Fibroblast of the conjunctiva (primary cell): Measurements from ENCODE around the gene HECTD3.
"Not testable (repeated sequence)": the region's sequence is repeated elsewhere in the genome, so short reads cannot be mapped to it uniquely, and the experiment has no call there.

Experiments used
- DNase-seq: peaks from one replicate; pipeline ENCODE4 v3.0.0-alpha.2; 2010; ENCODE audit warnings: low read depth

HECTD3 gene

DNA sequence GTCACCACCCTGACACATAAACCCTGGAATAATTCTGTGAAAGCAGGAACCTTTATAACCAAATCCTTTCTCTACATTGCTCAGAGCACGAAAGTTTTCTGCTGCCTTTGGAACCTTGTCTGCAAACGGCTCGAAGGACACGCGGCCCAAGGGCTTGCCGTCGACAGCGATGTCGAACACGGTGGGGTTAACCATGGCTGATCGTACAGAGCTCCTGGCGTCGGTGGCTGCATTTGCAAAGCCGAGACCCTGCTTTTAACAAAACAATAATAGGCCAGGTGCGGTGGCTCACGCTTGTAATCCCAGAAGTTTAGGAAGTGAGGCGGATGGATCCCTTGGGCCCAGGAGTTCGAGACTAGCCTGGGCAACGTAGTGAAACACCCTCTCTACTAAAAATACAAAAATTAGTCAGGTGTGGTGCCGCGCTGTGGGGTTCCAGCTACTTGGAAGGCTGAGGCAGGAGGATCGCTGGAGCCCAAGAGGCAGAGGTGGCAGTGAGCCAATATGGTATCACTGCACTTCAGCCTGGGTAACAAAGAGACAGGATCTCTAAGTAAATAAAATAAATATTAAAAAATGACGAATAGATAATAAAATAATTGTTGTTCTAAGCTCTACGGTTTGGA lies 22.5 kb downstream of the HECTD3 start:
- DNase-seq: no peak

DNA sequence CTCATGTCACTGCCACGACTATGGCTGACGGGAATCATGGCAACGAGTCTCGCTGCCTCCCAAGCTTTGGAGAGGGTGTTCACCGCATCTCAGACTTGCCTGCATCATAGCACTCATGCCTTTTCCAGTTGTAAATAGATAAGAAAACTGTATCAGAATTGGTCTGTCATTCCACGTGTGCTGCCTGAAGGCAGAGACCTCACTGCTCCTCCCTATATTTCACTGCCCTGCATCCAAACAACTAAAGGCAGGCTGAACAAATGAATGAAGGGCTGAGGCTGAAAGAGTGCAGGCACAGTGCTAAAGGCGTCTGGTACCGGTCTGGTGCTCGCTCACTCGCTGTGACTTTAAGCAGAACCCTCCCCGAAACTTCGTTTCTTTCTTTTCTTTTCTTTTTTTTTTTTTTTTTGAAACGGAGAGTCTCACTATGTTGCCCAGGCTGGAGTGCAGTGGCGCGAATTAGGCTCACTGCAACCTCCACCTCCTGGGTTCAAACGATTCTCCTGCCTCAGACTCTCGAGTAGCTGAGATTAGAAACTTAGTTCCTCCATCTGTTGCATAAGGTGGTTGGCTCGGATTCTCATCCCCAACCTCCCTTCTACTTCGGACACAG lies 25.3 kb downstream of the HECTD3 start:
- no peak for DNase-seq

DNA sequence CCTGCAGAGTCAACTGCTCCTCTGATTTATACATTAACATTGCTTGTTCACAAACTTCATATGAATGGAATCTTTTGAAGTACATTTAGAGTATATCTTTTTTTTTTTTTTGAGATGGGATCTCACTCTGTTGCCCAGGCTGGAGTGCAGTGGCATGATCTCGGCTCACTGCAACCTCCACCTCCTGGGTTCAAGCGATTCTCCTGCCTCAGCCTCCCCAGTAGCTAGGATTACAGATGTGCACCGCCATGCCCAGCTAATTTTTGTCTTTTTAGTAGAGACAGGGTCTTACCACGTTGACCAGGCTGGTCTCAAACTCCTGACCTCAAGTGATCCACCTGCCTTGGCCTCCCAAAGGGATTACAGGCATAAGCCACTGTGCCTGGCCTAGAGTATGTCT lies 33.8 kb downstream of the HECTD3 start:
- not testable (repeated sequence) for DNase-seq

DNA sequence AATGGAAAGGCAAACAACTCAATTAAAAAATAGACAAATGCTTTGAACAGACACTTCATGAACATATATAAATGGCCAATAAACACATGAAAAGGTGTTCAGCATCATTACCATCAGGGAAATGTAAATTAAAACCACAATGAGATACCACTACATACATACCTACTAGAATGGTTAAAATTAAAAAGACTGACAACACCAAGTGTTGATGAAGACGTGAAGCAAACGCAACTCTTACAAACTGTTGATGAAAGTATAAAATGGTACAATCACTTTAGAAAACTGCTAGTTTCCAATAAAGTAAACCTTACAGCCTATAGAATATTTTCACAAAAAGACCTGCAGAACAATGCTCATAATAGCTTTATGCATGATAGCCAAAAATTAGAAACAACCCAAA lies 34.9 kb downstream of the HECTD3 start:
- DNase-seq: no peak

DNA sequence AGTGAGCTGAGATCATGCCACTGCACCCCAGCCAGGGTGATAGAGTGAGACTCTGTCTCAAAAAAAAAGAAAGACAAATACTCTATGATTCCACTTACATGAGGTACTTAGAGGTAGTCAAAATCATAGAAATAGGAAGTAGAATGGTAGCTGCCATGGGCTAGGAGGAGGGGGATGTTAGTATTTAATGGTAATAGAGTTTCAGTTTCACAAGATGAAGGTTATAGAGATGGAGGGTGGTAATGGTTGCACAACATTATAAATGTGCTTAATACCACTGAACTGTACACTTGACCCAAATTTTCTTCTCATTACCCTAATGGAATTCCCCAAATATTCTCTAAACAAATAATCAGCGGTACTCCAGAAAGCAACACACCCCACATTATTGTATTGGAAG lies 37.5 kb downstream of the HECTD3 start:
- no peak for DNase-seq

DNA sequence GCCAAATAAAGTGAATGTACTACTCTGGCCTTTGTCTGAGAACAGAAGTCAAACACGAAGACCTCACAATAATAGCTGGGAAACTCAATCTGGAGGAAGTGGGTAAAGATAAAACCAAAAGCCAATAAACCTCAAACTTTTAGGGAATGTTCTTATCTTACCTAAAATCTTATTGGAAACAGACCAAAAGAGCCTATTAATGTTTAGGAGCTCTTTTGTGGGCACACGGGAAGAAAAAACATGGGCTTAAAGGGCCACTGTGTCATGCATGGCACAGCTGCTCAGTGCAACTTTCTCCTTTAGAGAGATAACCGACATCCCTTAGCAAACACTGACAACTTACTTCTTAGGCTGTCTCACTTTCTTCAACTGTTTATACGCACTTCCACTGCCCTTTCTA lies 40.8 kb downstream of the HECTD3 start:
- DNase-seq: no peak

DNA sequence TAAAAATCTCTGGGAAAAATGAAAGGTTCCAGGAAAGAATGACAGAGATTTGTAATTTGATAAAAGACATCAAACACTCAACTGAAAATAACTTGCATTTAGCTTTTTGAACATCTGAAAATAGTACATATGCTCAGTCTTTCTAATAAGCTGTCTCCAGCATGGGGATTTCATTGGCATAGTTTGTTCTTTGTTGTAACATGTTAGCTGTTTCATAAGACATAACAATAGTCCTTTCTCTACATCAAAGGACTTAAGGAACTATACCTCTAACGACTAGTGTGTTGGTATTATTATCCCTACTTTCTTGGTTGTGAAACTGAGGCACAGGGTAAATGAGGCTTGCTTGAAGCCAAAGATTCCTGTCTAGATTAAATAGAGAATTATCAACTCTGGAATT lies 46.7 kb downstream of the HECTD3 start:
- no peak for DNase-seq

DNA sequence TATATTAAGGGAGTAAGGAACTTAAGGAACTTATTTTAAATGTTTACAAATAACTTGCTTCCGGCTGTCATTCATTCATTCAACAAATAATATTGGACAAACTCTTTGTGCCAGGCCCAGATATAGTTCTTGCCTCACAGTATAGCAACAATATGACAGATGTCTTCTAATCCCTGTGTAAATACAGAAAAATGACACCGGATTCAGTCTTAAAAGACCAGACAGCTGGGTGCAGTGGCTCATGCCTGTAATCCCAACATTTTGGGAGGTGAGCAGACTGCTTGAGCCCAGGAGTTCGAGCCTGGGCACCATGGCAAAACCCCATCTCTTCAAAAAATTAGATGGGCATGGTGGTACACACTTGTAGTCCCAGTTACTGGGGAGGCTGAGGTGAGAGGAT lies 48.4 kb downstream of the HECTD3 start:
- no peak for DNase-seq

DNA sequence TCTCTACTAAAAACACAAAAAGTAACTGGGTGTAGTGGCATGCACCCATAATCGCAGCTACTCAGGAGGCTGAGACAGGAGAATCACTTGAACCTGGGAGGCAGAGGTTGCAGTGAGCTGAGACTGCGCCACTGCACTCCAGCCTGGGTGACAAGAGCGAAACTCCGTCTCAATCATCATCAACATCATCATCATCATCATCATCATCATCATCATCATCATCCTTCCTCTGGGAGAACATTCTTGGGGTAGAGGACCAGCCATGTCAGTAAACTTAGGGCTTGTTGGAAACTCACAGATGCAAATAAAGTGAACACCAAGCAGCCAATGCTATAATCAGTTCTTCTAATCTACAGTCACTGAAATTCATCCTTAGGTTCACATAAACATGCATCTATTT lies 49.1 kb downstream of the HECTD3 start:
- DNase-seq: not testable (repeated sequence)

DNA sequence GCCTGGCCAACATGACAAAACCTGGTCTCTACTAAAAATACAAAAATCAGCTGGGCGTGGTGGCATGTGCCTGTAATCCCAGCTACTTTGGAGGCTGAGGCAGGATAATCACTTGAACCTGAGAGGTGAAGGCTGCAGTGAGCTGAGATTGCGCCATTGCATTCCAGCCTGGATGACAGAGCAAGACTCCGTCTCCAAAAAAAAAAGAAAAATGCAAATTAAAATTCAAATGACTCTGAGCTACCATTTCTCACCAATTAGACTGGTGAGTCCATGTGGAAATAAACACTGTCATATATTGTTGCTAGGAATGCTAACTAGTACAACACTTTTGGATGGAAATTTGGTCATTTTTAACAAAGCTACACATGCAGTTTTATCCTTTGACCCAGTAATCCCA lies 53.6 kb downstream of the HECTD3 start:
- DNase-seq: not testable (repeated sequence)

DNA sequence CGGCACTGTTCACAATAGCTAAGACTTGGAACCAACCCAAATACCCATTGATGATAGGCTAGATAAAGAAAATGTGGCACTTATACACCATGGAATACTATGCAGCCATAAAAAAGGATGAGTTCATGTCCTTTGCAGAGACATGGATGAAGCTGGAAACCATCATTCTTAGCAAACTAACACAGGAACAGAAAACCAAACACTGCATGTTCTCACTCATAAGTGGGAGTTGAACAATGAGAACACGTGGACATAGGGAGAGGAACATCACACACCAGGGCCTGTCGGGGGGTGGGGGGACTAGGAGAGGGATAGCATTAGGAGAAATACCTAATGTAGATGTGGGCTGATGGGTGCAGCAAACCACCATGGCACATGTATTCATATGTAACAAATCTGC lies 55.0 kb downstream of the HECTD3 start:
- not testable (repeated sequence) for DNase-seq
